ENCODE measurements around the gene MAST1.

DNA sequence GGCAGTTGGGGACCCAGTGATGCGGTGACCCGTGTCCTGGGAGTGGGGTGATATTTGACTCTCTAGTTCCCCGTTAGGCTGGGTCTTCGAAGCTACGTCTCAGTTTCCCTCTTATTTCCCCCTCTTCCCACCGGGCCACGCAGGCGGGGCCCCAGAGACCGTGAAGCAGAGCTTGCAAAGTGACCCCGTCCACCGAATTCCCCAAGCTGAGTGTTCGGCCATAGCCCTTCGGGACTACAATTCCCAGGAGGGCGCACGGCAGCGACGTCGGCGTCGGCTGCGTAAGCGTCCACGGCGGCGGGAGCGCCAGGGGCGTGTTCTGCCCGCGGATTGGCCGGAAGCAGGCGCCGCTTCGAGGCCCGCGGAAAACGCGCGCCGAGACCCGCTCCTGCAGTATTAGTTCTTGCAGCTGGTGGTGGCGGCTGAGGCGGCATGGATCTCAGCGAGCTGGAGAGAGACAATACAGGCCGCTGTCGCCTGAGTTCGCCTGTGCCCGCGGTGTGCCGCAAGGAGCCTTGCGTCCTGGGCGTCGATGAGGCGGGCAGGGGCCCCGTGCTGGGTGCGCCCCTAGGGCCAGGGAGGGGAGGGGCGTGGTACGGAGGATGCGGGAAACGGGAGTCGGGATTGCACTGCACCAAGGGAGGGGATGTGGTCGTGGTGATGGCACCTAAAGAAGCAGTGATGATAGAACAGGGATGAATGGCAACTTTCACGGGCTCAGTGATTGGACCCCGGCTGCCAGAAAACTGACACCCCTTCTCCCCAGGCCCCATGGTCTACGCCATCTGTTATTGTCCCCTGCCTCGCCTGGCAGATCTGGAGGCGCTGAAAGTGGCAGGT lies 31.9 kb upstream of the MAST1 start, which contains the start of gene RNASEH2A:
- TF ChIP-seq, protein P1, sequence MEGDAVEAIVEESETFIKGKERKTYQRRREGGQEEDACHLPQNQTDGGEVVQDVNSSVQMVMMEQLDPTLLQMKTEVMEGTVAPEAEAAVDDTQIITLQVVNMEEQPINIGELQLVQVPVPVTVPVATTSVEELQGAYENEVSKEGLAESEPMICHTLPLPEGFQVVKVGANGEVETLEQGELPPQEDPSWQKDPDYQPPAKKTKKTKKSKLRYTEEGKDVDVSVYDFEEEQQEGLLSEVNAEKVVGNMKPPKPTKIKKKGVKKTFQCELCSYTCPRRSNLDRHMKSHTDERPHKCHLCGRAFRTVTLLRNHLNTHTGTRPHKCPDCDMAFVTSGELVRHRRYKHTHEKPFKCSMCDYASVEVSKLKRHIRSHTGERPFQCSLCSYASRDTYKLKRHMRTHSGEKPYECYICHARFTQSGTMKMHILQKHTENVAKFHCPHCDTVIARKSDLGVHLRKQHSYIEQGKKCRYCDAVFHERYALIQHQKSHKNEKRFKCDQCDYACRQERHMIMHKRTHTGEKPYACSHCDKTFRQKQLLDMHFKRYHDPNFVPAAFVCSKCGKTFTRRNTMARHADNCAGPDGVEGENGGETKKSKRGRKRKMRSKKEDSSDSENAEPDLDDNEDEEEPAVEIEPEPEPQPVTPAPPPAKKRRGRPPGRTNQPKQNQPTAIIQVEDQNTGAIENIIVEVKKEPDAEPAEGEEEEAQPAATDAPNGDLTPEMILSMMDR (IDR thresholded peaks at IDR 0.05) = no peak
- TF ChIP-seq POLR2A (IDR thresholded peaks at IDR 0.05) = peak in 1 of 2 donors; percentile 35

All from thyroid gland (tissue), 4 donors.